ENCODE measurements around the gene FRMD3. TPM values are rescaled to one million over a fixed set of nuclear protein-coding genes. Genes with fewer than 3 reads are reported as not detected.

The FRMD3 gene
- total and polyA plus RNA-seq, 7 donors, result 8.5 to 182 (median 38.7) TPM

- intact Hi-C loops (cut with DNase I), result loop anchor here in 1 of 2 donors (5.0 kb wide), 2 partner anchors 103 to 313 kb away; no protein-coding TSS in a partner anchor
- peak overlapping the region; percentile 85 for H3K4me3 ChIP-seq
- H3K27me3 ChIP-seq (ENCODE audit: insufficient read depth in 3 of 3, low read length in 2 of 3), result peaks cover 0 to 10% (median 0%) of the 10 kb centered on the region in 3 donors
- H3K36me3 ChIP-seq (ENCODE audit: insufficient read depth in 1 of 2, low read depth in 1 of 2), result no peaks in the 10 kb centered on the region
- TF ChIP-seq CTCF (IDR thresholded peaks at IDR 0.05), result no peak
- no peaks in the 10 kb centered on the region for H3K9me3 ChIP-seq
- DNase-seq, result no peak
- H3K4me1 ChIP-seq, result peaks cover 16% of the 10 kb centered on the region
- no peak for ATAC-seq
- WGBS, 3 donors, result 53 to 70% (median 61%) methylated on average over 3 of the region's 3 CpGs
- no peak overlapping the region for H3K27ac ChIP-seq
Measured at GRCh38 chr9:83535736-83536135, 2.5 kb downstream of the FRMD3 start.

DNA sequence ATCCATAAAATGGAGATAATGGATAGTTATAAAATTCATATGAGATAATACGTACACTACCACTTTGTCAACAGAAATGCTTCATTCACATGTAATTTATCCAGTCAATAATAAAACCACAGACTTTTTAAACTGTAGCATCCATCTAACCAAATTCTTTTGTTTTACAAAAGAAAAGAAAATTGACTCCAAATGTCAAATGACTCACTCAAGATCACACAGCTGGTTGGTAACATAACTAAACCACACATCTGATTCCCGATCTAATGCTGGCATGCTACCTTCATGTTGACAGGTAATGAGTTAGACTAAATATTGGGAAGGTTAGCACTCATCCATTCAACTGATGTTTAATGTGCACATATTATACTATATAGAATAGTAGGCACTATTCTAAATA, 4.9 kb downstream of the FRMD3 start:
- H3K27me3 ChIP-seq (ENCODE audit: insufficient read depth in 3 of 3, low read length in 2 of 3), result peaks cover 0 to 10% (median 0%) of the 10 kb centered on the region in 3 donors
- no peak overlapping the region for H3K27ac ChIP-seq
- H3K36me3 ChIP-seq (ENCODE audit: insufficient read depth in 1 of 2, low read depth in 1 of 2), result no peaks in the 10 kb centered on the region
- ATAC-seq (no peak), DNase-seq (no peak)
- no peak overlapping the region for H3K4me3 ChIP-seq
- H3K4me1 ChIP-seq, result peaks cover 10% of the 10 kb centered on the region
- H3K9me3 ChIP-seq, result peaks cover 6% of the 10 kb centered on the region
- intact Hi-C loops (cut with DNase I), result no loop called here
- TF ChIP-seq CTCF (IDR thresholded peaks at IDR 0.05), result no peak
- WGBS, 3 donors, result 89 to 95% (median 92%) methylated on average over 2 of the region's 2 CpGs

- ATAC-seq (peak in 1 of 4 donors; percentile 28), DNase-seq (no peak)
- peaks cover 6% of the 10 kb centered on the region for H3K9me3 ChIP-seq
- WGBS, 3 donors, result 24 to 34% (median 25%) methylated on average over 3 of the region's 3 CpGs
- H3K4me1 ChIP-seq, result peaks cover 9% of the 10 kb centered on the region
- intact Hi-C loops (cut with DNase I), result no loop called here
- no peaks in the 10 kb centered on the region for H3K36me3 ChIP-seq (ENCODE audit: insufficient read depth in 1 of 2, low read depth in 1 of 2)
- H3K27ac ChIP-seq, result no peak overlapping the region
- H3K27me3 ChIP-seq (ENCODE audit: insufficient read depth in 3 of 3, low read length in 2 of 3), result no peaks in the 10 kb centered on the region
- no peak for TF ChIP-seq CTCF (IDR thresholded peaks at IDR 0.05)
- no peak overlapping the region for H3K4me3 ChIP-seq
Measured at GRCh38 chr9:83526901-83527300, 11.3 kb downstream of the FRMD3 start.

DNA sequence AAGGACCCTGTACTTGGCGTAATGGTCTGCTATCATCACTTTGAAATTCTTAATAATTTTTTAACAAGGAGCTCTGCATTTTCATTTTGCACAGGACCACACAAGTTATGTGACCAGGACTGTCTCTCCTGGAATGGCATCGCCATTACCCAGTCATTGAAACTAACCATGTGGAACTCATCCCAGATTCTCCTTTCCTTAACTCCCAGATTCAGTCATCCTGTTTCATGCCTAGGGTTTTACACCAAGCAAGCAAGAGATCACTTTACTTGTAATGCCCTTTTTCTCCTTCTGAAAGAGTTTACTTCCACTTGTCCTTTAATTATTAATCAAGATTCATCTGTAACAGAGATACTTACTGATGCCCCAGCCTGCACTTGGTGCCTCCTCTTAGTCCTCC, 12.0 kb downstream of the FRMD3 start:
- TF ChIP-seq CTCF (IDR thresholded peaks at IDR 0.05), result no peak
- WGBS, 3 donors, result 57 to 72% (median 58%) methylated on average over 2 of the region's 2 CpGs

GRCh38 chr9:83523684-83524083, 14.5 kb downstream of the FRMD3 start:
- Histone ChIP-seq H3K27ac (no peak overlapping the region), H3K4me3 (no peak overlapping the region), H3K36me3 (ENCODE audit: insufficient read depth in 1 of 2, low read depth in 1 of 2) (no peaks in the 10 kb centered on the region), H3K27me3 (ENCODE audit: insufficient read depth in 3 of 3, low read length in 2 of 3) (no peaks in the 10 kb centered on the region), H3K4me1 (peaks cover 14% of the 10 kb centered on the region), H3K9me3 (no peaks in the 10 kb centered on the region)
- intact Hi-C loops (cut with DNase I), result no loop called here
- DNase-seq (no peak), ATAC-seq (no peak)
- TF ChIP-seq CTCF (IDR thresholded peaks at IDR 0.05), result no peak

More for the DNA sequence above, 12.0 kb downstream of the FRMD3 start:
- intact Hi-C loops (cut with DNase I), result no loop called here
- H3K9me3 ChIP-seq, result peaks cover 6% of the 10 kb centered on the region
- H3K27me3 ChIP-seq (ENCODE audit: insufficient read depth in 3 of 3, low read length in 2 of 3), result no peaks in the 10 kb centered on the region
- H3K36me3 ChIP-seq (ENCODE audit: insufficient read depth in 1 of 2, low read depth in 1 of 2), result no peaks in the 10 kb centered on the region
- no peak overlapping the region for H3K4me3 ChIP-seq
- ATAC-seq (no peak), DNase-seq (no peak)
- H3K27ac ChIP-seq, result no peak overlapping the region
- H3K4me1 ChIP-seq, result peaks cover 9% of the 10 kb centered on the region
